GOT3 (cell line): Measurements from ENCODE around the gene CDK5RAP1.
"Not testable (repeated sequence)": the region's sequence is repeated elsewhere in the genome, so short reads cannot be mapped to it uniquely, and the experiment has no call there.

Experiments used
- DNase-seq: peaks from one replicate; lab custom pipeline; 2025; ENCODE audit warnings: mixed read lengths; lab: John Stamatoyannopoulos, UW

Gene CDK5RAP1

DNA sequence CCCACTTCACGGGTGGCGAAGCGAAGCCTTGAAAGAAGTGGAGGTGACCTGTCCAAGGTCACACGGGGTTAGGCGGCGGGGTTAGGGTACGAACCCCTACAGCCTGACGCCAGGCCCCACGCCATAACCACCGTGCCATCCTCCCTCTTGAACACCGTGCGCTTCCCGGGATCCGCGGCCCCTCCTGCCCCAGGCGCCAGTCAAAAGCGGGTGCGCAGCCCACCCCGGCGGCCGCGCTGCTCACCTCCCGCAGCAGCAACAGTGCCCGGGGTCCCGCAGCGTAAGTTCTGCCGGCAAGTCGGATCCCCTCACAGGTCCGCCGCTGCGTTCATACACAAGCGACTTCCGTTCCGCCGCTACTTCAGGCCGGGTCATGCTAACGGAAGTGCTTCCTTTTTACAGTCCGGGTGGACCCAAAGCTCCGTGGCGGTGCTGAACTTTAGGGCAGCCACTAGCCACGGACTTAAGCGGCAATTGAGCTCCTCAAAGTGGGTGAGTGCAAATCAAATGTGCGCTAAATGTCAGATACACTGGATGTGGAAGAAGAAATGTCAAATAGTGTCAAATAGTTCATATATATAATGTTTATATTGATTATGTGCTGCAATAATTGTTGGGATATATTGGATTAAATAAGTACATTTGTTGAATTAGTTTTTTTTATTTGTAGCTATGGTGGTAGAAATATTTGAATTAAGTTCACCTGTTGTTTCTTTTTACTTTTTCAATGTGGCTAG, at the start of gene CDK5RAP1:
Gene CDK5RAP1 (minus strand): TSS at position 336 of the 737 bp plus-strand sequence. CDS start 4,455 bp downstream, outside the sequence.
- peak; percentile 70 for DNase-seq

DNA sequence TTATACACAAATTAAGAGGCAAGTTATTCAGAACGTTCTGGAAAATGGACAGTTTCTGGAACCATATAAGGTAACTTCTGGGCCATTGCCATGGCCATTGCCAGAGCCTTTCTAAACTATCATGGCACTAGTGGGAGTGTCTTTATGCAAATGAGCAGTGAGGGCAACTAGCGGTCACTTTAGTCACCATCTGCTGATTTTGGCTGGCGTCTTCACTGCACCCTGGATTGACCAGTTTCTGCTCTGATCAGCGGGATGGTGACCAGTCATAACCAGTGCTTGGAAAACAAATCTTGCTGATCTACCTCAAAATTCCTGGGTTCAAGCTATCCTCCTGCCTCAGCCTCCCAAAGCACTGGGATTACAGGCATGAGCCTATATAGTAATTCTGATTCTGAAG, 49.5 kb upstream of the CDK5RAP1 start:
- DNase-seq = no peak

DNA sequence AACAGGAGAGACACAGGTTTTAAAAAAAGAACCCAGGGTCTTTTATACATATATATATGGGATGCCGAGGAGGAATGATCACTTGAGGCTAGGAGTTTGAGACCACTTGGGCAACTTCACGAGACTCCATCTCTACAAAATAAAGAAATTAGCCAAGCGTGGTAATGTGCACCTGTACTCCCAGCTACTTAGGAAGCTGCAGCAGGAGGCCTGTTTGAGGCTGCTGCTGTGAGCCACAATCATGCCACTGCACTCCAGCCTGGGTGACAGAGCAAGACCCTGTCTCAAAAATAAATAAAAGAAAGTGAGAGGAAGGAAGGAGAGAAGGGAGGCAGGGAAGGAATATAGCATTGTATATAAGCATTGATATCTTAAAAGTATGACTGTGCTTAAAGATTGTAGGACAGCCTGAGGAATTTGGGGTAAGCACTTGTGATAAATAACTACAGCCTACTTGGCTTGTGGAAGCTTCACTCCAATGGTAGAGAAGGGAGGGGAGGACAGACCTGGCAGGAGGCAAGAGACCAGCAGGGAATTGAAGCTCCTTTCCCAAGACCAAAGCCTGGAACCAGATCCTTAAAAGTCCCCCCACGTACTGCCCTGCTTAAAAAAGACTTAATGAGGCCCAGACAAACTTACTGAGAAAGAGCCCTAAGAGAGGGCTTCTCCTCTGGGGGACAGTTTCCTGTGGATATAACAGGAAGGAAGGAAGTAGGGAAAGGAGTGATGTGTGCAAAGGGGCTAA, 44.7 kb upstream of the CDK5RAP1 start:
- DNase-seq = no peak

DNA sequence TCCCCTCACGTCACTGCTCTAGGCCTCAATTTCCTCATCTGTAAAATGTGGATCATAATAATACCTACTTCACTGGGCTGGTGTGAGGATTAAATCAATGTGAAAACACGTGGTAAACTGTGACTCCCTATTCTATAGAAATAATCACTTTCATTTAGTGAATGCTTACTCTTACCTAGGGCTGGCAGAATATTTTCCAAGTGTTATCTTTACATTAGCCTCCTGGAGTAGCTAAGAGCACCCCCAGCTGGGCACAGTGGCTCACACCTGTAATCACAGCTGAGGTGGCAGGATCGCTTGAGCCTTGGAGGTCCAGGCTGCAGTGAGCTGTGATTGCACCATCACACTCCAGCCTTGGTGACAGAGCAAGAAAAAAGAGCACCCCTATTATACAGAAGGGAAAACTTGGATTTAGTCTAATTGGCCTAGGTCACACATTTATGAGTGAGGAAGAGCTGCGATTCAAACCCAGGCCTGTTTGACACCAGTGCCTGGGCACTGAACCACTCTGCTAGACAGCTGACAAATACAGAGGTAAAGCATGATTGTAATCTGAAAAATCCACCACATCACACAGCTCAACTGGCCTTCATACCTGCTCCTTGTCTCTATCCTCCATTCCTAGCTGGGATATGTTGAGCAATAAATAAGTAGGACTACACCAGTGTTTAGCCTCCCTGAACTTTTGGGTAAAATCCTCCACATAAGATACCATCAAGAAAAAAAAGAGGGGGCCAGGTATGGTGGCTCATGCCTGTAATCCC, 43.7 kb upstream of the CDK5RAP1 start:
- no peak for DNase-seq

GRCh38 chr20:33443512-33444239, 42.4 kb upstream of the CDK5RAP1 start, which contains the start of gene SNTA1:
SNTA1 (minus strand) TSS chr20:33443763; CDS start chr20:33443620, 143 bp downstream.
- DNase-seq = peak; percentile 66

DNA sequence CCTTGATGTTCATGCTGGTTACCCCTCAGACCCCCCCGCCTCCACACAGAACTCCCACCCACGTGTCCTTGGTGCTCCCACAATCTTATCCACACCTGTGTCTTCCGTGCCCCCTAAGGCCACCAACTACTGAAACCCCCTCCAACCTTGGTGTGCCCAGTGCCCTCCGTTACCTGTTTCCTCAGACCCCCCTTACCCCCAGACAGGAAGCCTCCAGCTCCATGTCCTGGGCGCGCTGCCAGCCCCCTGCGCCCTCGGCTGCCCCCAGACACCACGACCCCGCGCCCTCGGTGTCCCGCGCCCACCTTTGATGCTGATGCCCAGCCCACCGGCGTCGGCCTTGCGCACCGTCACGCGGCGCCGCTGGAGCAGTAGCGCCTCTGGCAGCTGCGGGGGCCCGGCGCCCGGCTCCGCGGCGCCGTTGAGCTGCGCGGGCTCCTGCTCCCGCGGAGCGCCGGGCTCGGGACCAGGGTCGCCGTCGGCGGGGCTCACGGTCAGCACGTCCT, 41.7 kb upstream of the CDK5RAP1 start:
- DNase-seq = no peak

DNA sequence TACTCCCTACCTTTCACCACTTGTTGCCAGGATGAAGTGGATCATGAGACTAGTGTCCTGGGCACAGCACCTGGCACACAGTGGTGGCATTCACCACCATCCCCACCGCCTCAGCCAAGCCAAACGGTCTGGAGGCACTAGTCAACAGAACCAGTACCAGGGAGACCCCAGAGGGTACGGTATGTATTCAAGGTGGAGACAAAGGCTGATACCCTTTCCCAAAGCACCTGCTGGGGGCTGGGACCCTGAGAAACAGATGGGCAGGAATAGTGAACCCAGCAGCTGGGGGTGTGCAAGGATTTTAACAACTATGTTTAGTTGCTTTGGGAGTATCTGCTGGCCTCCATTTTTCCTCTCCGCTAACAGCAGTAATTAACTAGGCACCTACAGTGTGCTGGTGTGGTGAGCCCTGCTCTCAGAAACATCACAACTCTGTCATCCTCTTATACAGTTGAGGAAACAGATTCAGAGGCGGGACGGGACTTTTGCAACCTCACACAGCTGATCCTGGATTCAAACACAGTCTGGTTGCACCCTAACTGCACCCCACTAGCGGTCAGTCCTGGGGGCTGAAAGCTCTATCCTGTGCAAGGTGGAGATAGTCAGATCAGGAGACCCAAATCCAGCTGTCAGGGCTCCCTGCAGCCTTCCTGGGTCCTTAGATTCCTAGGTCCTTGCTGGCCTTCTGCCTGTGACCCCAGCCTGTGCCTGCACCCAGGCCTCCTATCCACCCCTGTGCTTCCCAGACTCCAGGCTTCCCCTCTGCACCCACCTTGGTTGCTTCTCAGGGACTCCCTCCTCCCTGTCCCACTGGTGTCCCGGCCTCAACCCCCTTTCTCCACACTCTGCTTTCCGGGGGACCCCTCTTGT, 41.1 kb upstream of the CDK5RAP1 start:
- DNase-seq = no peak

DNA sequence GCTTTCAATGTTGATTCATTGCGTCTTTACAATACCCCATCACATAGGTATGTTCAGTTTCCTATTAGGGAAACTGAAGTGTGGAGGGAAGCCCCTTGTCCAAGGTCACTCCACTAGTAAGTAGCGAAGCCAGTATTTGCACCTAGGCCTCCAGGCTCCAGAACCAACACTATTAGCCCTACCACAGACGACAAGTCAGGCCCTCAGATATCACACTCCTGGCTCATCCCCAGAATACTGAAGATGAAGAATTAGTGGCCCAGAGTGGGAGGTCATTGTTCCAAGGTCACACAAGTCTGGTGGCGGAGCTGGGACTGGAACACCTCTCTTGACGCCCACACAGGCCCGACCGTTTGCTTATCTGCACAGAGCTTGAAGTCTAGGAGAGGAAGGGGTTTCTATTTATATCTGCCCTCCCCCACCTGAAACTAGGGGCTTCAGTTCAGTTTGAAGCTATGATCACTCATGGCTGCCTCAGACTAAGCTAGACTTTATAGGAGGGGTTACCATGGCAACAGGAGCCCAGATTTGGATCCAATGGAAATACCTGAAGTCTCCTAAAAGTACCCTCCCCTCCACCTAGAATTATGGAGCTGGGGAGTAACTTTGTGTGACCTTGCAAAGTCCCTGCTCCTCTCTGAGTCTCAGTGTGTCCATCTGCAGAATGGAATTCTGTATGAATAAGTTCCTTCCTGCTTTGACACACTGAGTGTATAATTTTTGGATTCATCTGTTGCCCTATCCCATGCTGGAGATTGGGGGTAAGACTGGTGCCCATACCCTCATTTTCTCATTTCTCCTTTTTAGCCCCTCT, 40.0 kb upstream of the CDK5RAP1 start:
- no peak for DNase-seq

DNA sequence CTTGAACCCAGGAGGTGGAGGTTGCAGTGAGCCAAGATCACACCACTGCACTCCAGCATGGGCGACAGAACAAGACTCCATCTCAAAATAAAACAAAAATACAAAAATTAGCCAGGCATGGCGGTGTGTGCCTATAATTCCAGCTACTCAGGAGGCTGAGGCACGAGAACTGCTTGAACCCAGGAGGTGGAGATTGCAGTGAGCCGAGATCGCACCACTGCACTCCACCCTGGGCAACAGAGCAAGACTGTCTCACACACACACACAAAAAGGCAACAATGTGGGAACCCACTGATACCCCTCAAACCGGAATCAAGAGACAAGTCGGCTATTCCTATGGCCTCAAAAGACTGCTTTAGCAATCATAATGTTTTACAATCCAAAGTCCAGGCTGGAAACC, 39.2 kb upstream of the CDK5RAP1 start:
- DNase-seq = not testable (repeated sequence)

DNA sequence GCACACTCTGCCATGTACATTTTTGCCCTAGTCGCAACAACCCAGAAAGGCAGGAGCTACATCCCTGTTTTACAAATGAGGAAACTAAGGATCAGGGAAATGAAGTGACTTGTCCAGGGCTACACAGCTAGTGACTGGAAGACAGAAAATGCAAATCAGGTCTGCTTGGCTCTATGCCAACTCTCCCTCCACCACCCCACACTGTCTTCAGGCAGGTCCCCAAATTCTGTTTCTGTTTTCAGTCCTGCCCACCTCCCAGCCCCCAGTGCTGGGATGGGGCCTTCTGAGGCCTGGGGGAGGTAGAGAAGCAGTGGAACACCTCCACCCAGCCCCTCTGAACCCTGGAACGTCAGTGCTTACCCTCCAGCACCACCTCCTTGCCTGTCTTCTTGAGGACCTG, 37.2 kb upstream of the CDK5RAP1 start:
- no peak for DNase-seq

DNA sequence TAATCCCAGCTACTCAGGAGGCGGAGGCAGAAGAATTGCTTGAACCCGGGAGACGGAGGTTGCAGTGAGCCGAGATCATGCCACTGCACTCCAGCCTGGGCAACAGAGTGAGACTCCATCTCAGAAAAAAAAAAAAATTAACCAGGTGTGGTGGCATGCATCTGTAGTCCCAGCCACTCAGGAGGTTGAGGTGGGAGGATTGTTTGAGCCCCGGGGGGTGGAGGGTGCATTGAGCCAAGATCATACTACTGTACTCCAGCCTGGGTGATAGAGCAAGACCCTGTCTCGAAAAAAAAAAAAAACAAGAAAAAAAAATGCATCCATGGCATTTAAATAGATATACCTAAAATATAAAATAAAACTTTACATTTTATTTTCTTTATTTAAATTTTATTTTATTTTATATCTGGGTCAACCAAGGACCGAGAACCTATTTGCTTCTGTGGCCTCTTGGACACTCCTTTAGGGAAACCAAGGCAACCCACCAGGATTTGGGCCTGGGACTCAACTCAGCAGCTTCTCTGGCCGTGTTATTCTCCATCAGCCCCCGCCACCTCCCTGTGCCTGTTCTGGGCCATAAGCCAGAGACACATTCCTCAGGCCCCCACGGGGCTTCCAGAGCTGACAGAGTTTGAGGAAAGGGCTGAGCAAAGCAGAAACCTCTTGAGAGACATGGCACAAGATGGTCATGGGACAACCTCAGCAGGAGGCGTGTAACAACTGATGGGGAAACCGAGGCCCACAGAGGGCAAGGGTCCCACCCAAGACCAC, 36.0 kb upstream of the CDK5RAP1 start:
- no peak for DNase-seq

DNA sequence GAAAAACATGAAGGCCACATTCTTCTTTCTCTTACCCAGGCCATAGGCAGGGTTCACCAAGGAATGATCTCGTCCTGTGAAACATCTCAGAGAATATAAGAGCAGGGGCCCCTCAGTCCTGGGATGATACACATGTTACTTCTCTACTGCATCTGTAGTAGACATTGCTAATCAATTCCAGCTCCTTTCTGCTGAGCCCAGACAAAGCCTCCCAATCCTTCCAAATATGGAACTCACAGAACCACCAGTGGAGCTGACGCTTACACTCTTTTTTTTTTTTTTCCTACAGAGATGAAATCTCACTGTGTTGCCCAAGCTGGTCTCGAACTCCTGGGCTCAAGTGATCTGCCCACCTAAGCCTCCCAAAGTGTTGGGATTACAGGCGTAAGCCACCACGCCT, 33.1 kb upstream of the CDK5RAP1 start:
- DNase-seq = no peak

DNA sequence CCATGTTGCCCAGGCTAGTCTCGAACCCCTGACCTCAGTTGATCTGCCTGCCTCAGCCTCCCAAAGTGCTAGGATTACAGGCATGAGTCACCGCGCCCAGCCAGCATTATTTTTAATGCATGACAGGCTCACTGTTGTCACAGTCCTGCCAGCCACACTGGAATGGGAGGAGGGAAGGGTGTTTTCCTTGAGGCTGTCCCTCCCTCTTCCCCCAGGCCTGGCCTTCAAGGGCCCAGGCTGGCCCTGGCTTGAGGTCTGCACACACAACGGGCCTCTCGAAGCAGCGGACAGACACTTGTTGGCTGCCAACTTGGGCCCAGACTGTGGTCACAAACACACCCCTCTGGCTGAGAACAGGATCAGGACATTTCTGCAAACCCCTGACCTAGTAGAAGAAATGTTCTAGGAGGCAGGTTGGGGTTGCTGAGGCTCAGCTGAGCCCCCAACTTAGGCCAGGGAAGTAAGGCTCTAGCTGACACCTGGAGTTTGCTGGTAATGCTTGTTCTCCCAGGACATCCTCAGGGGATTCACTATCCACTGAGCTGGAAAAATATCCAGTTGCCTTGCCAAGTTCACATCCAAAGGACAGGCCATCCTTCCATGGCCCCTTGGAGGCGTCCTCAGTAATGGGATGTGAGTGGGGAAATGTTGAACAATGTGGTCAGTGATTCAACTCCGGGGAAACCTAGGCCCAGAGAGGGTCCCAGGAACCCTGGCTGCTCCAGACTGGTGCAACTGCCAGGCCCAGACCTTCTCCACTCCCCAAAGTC, 32.3 kb upstream of the CDK5RAP1 start:
- DNase-seq = no peak

DNA sequence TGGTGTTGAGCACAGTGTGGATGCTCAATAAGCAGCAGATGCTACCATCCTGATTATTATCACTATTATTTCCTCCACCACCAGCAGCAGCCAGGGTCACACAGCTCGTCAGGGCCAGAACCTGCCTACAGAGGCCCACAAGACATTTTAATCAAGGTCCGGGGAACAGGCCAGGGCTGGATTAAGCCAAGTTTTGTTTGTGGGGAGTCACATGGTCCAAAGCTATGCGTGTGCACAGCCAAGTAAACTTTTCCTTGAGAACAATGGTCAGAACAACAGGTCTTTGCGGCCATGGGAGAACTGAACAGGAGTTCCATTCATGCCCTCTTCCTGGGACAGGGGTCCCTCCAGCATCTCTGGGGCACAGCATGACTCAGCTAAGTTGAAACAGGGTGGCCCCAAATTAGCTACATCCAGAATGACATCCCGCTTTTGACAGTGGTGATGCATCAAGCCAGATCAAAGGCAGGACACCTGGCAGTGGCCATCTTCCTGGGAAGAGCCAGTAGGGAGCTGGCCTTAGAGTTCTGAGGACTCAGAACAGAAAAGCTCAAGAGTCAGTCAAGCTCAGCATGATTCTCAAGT, 30.6 kb upstream of the CDK5RAP1 start:
- DNase-seq = no peak

DNA sequence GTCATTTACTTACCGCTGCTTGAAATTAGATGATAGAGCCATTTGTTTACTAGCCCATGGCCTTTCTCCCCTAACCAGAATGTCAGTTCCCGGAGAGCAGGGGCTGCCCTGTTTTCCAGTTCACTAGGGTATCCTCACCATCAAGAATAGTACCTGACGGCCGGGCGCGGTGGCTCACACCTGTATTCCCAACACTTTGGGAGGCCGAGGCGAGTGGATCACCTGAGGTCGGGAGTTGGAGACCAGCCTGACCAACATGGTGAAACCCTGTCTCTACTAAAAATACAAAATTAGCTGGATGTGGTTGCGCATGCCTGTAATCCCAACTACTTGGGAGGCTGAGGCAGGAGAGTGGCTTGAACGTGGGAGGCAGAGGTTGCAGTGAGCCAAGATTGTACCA, 22.6 kb upstream of the CDK5RAP1 start:
- DNase-seq = not testable (repeated sequence)

GRCh38 chr20:33423141-33423834, 22.0 kb upstream of the CDK5RAP1 start:
- no peak for DNase-seq
